HEK293 (cell line): ENCODE measurements around the gene TRPV2.

Experiments
- EGR2 ChIP-seq: fragments of 450-650 bp; formaldehyde crosslinking; IDR thresholded peaks from 2 replicates; pipeline ENCODE4 v1.5.1; 2016; ENCODE audit warnings: low read depth, missing biosample characterization, missing genetic modification characterization
- ELK4 ChIP-seq: IDR thresholded peaks from 2 replicates; pipeline ENCODE4 v1.6.1; 2011; ENCODE audit warnings: mild to moderate bottlenecking, low read depth, low read length, borderline replicate concordance
- FEZF1 ChIP-seq: fragments of 450-650 bp; formaldehyde crosslinking; IDR thresholded peaks from 2 replicates; pipeline ENCODE4 v1.5.1; 2016; ENCODE audit warnings: missing biosample characterization, missing genetic modification characterization
- GFI1B ChIP-seq: fragments of 450-650 bp; formaldehyde crosslinking; IDR thresholded peaks from 2 replicates; pipeline ENCODE4 v1.5.1; 2016; ENCODE audit warnings: missing biosample characterization, missing genetic modification characterization
- GLIS1 ChIP-seq: fragments of 450-650 bp; formaldehyde crosslinking; IDR thresholded peaks from 2 replicates; pipeline ENCODE4 v1.5.1; 2016; ENCODE audit warnings: missing biosample characterization, missing genetic modification characterization
- HOXC10 ChIP-seq: sonication (generic); formaldehyde crosslinking; IDR thresholded peaks from 2 replicates; pipeline ENCODE4 v1.8.1; 2023; ENCODE audit warnings: mild to moderate bottlenecking, missing genetic modification reagents
- INSM2 ChIP-seq: fragments of 450-650 bp; formaldehyde crosslinking; IDR thresholded peaks from 2 replicates; pipeline ENCODE4 v1.5.1; 2016; ENCODE audit warnings: missing biosample characterization, missing genetic modification characterization
- MEIS1 ChIP-seq: sonication (generic); formaldehyde crosslinking; IDR thresholded peaks from 2 replicates; pipeline ENCODE4 v1.8.1; 2022; ENCODE audit warnings: missing genetic modification reagents, mild to moderate bottlenecking, borderline replicate concordance
- OVOL3 ChIP-seq: fragments of 450-650 bp; formaldehyde crosslinking; IDR thresholded peaks from 2 replicates; pipeline ENCODE4 v1.5.1; 2016; ENCODE audit warnings: missing biosample characterization, missing genetic modification characterization
- PRDM4 ChIP-seq: fragments of 450-650 bp; formaldehyde crosslinking; IDR thresholded peaks from 2 replicates; pipeline ENCODE4 v1.5.1; 2017; ENCODE audit warnings: missing biosample characterization, missing genetic modification characterization
- SCRT1 ChIP-seq: fragments of 450-650 bp; formaldehyde crosslinking; IDR thresholded peaks from 2 replicates; pipeline ENCODE4 v1.5.1; 2016; ENCODE audit warnings: missing biosample characterization, missing genetic modification characterization, borderline replicate concordance
- SP2 ChIP-seq: fragments of 450-650 bp; formaldehyde crosslinking; IDR thresholded peaks from 2 replicates; pipeline ENCODE4 v1.5.1; 2016; ENCODE audit warnings: missing biosample characterization, missing genetic modification characterization
- SP7 ChIP-seq: fragments of 450-650 bp; formaldehyde crosslinking; IDR thresholded peaks from 2 replicates; pipeline ENCODE4 v1.5.1; 2016; ENCODE audit warnings: missing biosample characterization, missing genetic modification characterization
- ZBTB20 ChIP-seq: fragments of 450-650 bp; formaldehyde crosslinking; IDR thresholded peaks from 2 replicates; pipeline ENCODE4 v1.5.1; 2016; ENCODE audit warnings: missing biosample characterization, missing genetic modification characterization
- ZBTB26 ChIP-seq: fragments of 450-650 bp; formaldehyde crosslinking; optimal IDR thresholded peaks from 2 replicates; pipeline ENCODE3; 2016; ENCODE audit warnings: missing biosample characterization, mild to moderate bottlenecking, missing genetic modification characterization
- ZBTB44 ChIP-seq: fragments of 450-650 bp; IDR thresholded peaks from 2 replicates; pipeline ENCODE4 v1.5.1; 2018; ENCODE audit warnings: missing biosample characterization, mild to moderate bottlenecking, missing genetic modification characterization
- ZBTB49 ChIP-seq: fragments of 450-650 bp; formaldehyde crosslinking; IDR thresholded peaks from 2 replicates; pipeline ENCODE4 v1.5.1; 2016; ENCODE audit warnings: missing biosample characterization, missing genetic modification characterization, low read depth
- ZFHX2 ChIP-seq: fragments of 450-650 bp; formaldehyde crosslinking; conservative IDR thresholded peaks from 2 replicates; pipeline ENCODE4 v1.5.1; 2016; ENCODE audit warnings: missing biosample characterization, missing genetic modification characterization
- ZFP69B ChIP-seq: fragments of 450-650 bp; formaldehyde crosslinking; IDR thresholded peaks from 2 replicates; pipeline ENCODE4 v1.5.1; 2016; ENCODE audit warnings: missing biosample characterization, missing genetic modification characterization
- ZNF184 ChIP-seq: fragments of 450-650 bp; IDR thresholded peaks from 2 replicates; pipeline ENCODE4 v1.5.1; 2018; ENCODE audit warnings: missing biosample characterization, mild to moderate bottlenecking, missing genetic modification characterization
- ZNF223 ChIP-seq: fragments of 450-650 bp; formaldehyde crosslinking; IDR thresholded peaks from 2 replicates; pipeline ENCODE4 v1.5.1; 2016; ENCODE audit warnings: missing biosample characterization, missing genetic modification characterization
- ZNF510 ChIP-seq: fragments of 450-650 bp; formaldehyde crosslinking; IDR thresholded peaks from 2 replicates; pipeline ENCODE4 v1.5.1; 2018; ENCODE audit warnings: mild to moderate bottlenecking, missing genetic modification characterization, missing biosample characterization; ENCODE audit not compliant: insufficient replicate concordance
- ZNF629 ChIP-seq: fragments of 450-650 bp; formaldehyde crosslinking; IDR thresholded peaks from 2 replicates; pipeline ENCODE4 v1.5.1; 2017; ENCODE audit warnings: missing biosample characterization, missing genetic modification characterization
- ZNF658 ChIP-seq: fragments of 450-650 bp; formaldehyde crosslinking; IDR thresholded peaks from 2 replicates; pipeline ENCODE4; 2016; ENCODE audit warnings: missing biosample characterization, missing genetic modification characterization
- ZNF670 ChIP-seq: fragments of 450-650 bp; formaldehyde crosslinking; IDR thresholded peaks from 2 replicates; pipeline ENCODE4 v1.5.1; 2016; ENCODE audit warnings: missing biosample characterization, missing genetic modification characterization, low read depth
- ZNF692 ChIP-seq: fragments of 450-650 bp; formaldehyde crosslinking; IDR thresholded peaks from 2 replicates; pipeline ENCODE4 v1.5.1; 2016; ENCODE audit warnings: missing biosample characterization, missing genetic modification characterization
- ZNF76 ChIP-seq: fragments of 450-650 bp; formaldehyde crosslinking; IDR thresholded peaks from 2 replicates; pipeline ENCODE4; 2016; ENCODE audit warnings: low read depth, missing biosample characterization, missing genetic modification characterization, borderline replicate concordance

Gene TRPV2

GRCh38 chr17:16419074-16419928, 3.9 kb downstream of the TRPV2 start (continued):
- TF ChIP-seq ZNF692 (tag by site-specific recombination) (no peak), MEIS1 (CRISPR knock-in tag) (no peak), INSM2 (tag by site-specific recombination) (peak; percentile 36; the same call in 1 of the 2 replicates), ZBTB20 (tag by site-specific recombination) (no peak; the same call in 1 of the 2 replicates), SP7 (tag by site-specific recombination) (peak; percentile 96), HOXC10 (CRISPR knock-in tag) (no peak), ZNF76 (no peak), EGR2 (tag by site-specific recombination) (no peak), ZNF510 (tag by site-specific recombination) (no peak), ZBTB49 (tag by site-specific recombination) (no peak), ELK4 (no peak), ZNF223 (tag by site-specific recombination) (no peak), PRDM4 (tag by site-specific recombination) (no peak), ZNF184 (tag by site-specific recombination) (no peak), ZBTB44 (peak; percentile 61), SP2 (tag by site-specific recombination) (no peak), GLIS1 (tag by site-specific recombination) (peak; percentile 69), GFI1B (tag by site-specific recombination) (no peak), ZFP69B (tag by site-specific recombination) (no peak), ZNF658 (tag by site-specific recombination) (no peak), SCRT1 (no peak), ZNF629 (0 out of 2 replicates have a peak, but pooled peaks have one; percentile 16), ZBTB26 (no peak), ZNF670 (tag by site-specific recombination) (no peak), OVOL3 (tag by site-specific recombination) (no peak), FEZF1 (tag by site-specific recombination) (no peak), ZFHX2 (tag by site-specific recombination) (no peak; the same call in 1 of the 2 replicates)
